GM12878 (cell line): ENCODE measurements around the gene PTPN22.

ENCODE experiments used
- BMI1 ChIP-seq: fragments of 450-650 bp; IDR thresholded peaks from 2 replicates; pipeline ENCODE4 v1.6.1; 2016; ENCODE audit warnings: mild to moderate bottlenecking, moderate library complexity, borderline replicate concordance
- EZH2 ChIP-seq: IDR thresholded peaks from 2 replicates; pipeline ENCODE4 v1.6.1; 2012; ENCODE audit warnings: low read depth, mild to moderate bottlenecking, control low read depth, inconsistent platforms, low read length, borderline replicate concordance; ENCODE audit not compliant: control insufficient read depth
- MXI1 ChIP-seq: fragments of 150-350 bp; IDR thresholded peaks from 2 replicates; pipeline ENCODE4 v1.6.1; 2011; ENCODE audit warnings: low read depth, mild to moderate bottlenecking, inconsistent platforms, low read length, improper control_type of control experiment
- NFXL1 ChIP-seq: fragments of 450-650 bp; IDR thresholded peaks from 2 replicates; pipeline ENCODE4 v1.6.1; 2017; ENCODE audit warnings: antibody characterized with exemption, mild to moderate bottlenecking, borderline replicate concordance
- NFYA ChIP-seq: IDR thresholded peaks from 2 replicates; pipeline ENCODE4 v1.6.1; 2011; ENCODE audit warnings: low read depth, mild to moderate bottlenecking, low read length, improper control_type of control experiment, borderline replicate concordance
- POLR2A ChIP-seq: IDR thresholded peaks from 2 replicates; pipeline ENCODE4 v1.6.1; 2011; ENCODE audit warnings: low read depth, mild to moderate bottlenecking, low read length
- RAD51 ChIP-seq: fragments of 450-650 bp; IDR thresholded peaks from 2 replicates; pipeline ENCODE4 v1.6.1; 2016; ENCODE audit warnings: moderate library complexity, mild to moderate bottlenecking, inconsistent platforms
- SIN3A ChIP-seq: IDR thresholded peaks from 2 replicates; pipeline ENCODE4 v1.6.1; 2012; ENCODE audit warnings: low read depth, low read length, improper control_type of control experiment
- STAT1 ChIP-seq: fragments of 450-650 bp; conservative IDR thresholded peaks from 2 replicates; pipeline ENCODE4 v1.6.1; 2014; ENCODE audit warnings: antibody characterized with exemption, mild to moderate bottlenecking
- ZNF24 ChIP-seq: fragments of 450-650 bp; IDR thresholded peaks from 2 replicates; pipeline ENCODE4 v1.6.1; 2017; ENCODE audit warnings: antibody characterized with exemption, mild to moderate bottlenecking
- TF ChIP-seq, protein P1 (sequence below), 3 experiments: IDR thresholded peaks in 2 of 3; conservative IDR thresholded peaks in 1 of 3; 2 replicates each; pipeline ENCODE4 v1.5.1; 2011; ENCODE audit warnings: low read depth in 3 of 3, low read length in 3 of 3, mild to moderate bottlenecking in 3 of 3, control low read depth in 2 of 3, moderate library complexity in 2 of 3, inconsistent platforms in 1 of 3, mixed read lengths in 1 of 3; ENCODE audit not compliant: control insufficient read depth in 2 of 3, insufficient read depth in 1 of 3; ENCODE audit errors: extremely low read depth in 1 of 3
- TF ChIP-seq, protein P2 (sequence below): fragments of 450-650 bp; IDR thresholded peaks from 2 replicates; pipeline ENCODE4 v1.6.1; 2014; ENCODE audit warnings: mild to moderate bottlenecking

DNA sequence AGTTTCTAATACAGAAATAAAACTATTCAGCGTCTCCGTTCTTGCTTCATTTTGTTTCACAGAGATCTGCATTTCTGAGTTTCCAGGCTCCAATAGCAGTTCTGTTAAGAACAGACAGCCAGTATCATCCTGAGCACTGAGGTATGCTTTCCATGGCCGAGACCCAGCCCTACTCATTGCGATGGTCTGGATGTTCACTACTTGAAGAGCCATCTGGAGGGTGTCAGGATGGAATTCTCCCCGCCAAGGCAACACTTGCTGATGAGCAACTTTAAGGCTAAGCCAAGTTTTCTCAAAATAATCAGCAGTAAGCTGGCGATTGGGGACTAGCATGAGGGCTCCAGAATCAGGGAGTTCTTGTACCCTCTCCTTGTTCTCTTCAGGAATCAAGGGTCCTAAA is 23.6 kb upstream of the PTPN22 start:
- TF ChIP-seq, protein P1, sequence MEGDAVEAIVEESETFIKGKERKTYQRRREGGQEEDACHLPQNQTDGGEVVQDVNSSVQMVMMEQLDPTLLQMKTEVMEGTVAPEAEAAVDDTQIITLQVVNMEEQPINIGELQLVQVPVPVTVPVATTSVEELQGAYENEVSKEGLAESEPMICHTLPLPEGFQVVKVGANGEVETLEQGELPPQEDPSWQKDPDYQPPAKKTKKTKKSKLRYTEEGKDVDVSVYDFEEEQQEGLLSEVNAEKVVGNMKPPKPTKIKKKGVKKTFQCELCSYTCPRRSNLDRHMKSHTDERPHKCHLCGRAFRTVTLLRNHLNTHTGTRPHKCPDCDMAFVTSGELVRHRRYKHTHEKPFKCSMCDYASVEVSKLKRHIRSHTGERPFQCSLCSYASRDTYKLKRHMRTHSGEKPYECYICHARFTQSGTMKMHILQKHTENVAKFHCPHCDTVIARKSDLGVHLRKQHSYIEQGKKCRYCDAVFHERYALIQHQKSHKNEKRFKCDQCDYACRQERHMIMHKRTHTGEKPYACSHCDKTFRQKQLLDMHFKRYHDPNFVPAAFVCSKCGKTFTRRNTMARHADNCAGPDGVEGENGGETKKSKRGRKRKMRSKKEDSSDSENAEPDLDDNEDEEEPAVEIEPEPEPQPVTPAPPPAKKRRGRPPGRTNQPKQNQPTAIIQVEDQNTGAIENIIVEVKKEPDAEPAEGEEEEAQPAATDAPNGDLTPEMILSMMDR (IDR thresholded peaks at IDR 0.05 in 2 of 3, conservative IDR thresholded peaks at IDR 0.05 in 1 of 3; ENCODE audit: control insufficient read depth in 2 of 3, extremely low read depth in 1 of 3, insufficient read depth in 1 of 3, low read depth in 3 of 3, low read length in 3 of 3), result no peak
- TF ChIP-seq POLR2A, result no peak
- TF ChIP-seq, protein P2, sequence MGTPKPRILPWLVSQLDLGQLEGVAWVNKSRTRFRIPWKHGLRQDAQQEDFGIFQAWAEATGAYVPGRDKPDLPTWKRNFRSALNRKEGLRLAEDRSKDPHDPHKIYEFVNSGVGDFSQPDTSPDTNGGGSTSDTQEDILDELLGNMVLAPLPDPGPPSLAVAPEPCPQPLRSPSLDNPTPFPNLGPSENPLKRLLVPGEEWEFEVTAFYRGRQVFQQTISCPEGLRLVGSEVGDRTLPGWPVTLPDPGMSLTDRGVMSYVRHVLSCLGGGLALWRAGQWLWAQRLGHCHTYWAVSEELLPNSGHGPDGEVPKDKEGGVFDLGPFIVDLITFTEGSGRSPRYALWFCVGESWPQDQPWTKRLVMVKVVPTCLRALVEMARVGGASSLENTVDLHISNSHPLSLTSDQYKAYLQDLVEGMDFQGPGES, result no peak
- TF ChIP-seq EZH2, result no peak
- no peak for TF ChIP-seq NFXL1
- no peak for TF ChIP-seq NFYA
- TF ChIP-seq MXI1, result no peak
- TF ChIP-seq BMI1, result no peak
- no peak for TF ChIP-seq STAT1
- no peak for TF ChIP-seq RAD51
- TF ChIP-seq ZNF24, result no peak
- TF ChIP-seq SIN3A, result no peak
